GM23248 (cell line): ENCODE data around the gene CFAP74.

Experiments used
- EZH2 ChIP-seq: fragments of 200-600 bp; sonication (generic); IDR thresholded peaks from 2 replicates; pipeline ENCODE4 v1.6.1; 2018; ENCODE audit warnings: antibody characterized with exemption, mild to moderate bottlenecking; ENCODE audit not compliant: insufficient read depth, poor library complexity, severe bottlenecking
- EZH2phosphoT487 ChIP-seq: fragments of 200-600 bp; sonication (generic); IDR thresholded peaks from 2 replicates; pipeline ENCODE4 v1.6.1; 2018; ENCODE audit warnings: antibody characterized with exemption, moderate library complexity, mild to moderate bottlenecking, low read depth; ENCODE audit not compliant: insufficient read depth

GRCh38 chr1:1929639-1930545 lies 73.7 kb downstream of the CFAP74 start:
- TF ChIP-seq EZH2 (no peak), EZH2phosphoT487 (no peak)
